GM12878 (cell line): Measurements from ENCODE around the gene FHOD3. TPM values are rescaled to one million over a fixed set of nuclear protein-coding genes. Genes with fewer than 3 reads are reported as not detected.
A peak's percentile ranks its signal among the peaks of the same experiment; 100 is the strongest.

Source experiments
- ATAC-seq: fragments of 200-7000 bp; cut with Tn5 transposase; 3 replicates; pipeline ENCODE4 v1.9.1; 2020; ENCODE audit warnings: mild to moderate bottlenecking, moderate library complexity
- BruUV-seq: library from RNA; stranded (reverse); fragments of 400-500 nt; replicated peaks from 2 replicates; lab custom pipeline; 2021; lab: Mats Ljungman, UMichigan
- CTCF ChIA-PET: fragments of 300-600 bp; sonication (Branson Sonifier 250); formaldehyde crosslinking; extraction: SDS; loops from one replicate; lab custom pipeline; 2021; ENCODE audit warnings: inconsistent platforms; lab: Yijun Ruan, JAX
- POLR2A ChIA-PET: fragments of 350-600 bp; formaldehyde crosslinking; extraction: SDS; loops from one replicate; lab custom pipeline; 2021; ENCODE audit warnings: inconsistent platforms; lab: Charles Lee
- RAD21 ChIA-PET: fragments of 300-600 bp; sonication (Branson Sonifier 250); formaldehyde crosslinking; loops from one replicate; lab custom pipeline; 2023; ENCODE audit warnings: antibody characterized with exemption; ENCODE audit not compliant: unreplicated experiment; lab: Charles Lee
- SMC1A ChIA-PET: fragments of 300-600 bp; sonication (Branson Sonifier 250); formaldehyde crosslinking; loops from one replicate; lab custom pipeline; 2023; ENCODE audit not compliant: unreplicated experiment, uncharacterized antibody; lab: Charles Lee
- DNase-seq: peaks from one replicate; pipeline ENCODE4 v3.0.0-alpha.2; 2011; ENCODE audit warnings: low read depth, low spot score
- FAIRE-seq: peaks from 3 replicates; lab custom pipeline; 2011; peaks lifted over from hg19 to GRCh38; lab: Jason Lieb, UNC
- H2AFZ ChIP-seq: 2 replicates; pipeline ENCODE4 v1.6.0; 2011; ENCODE audit warnings: low read depth, low read length, control low read depth; ENCODE audit not compliant: control insufficient read depth
- H3K27ac ChIP-seq: 2 replicates; pipeline ENCODE4 v1.5.1; 2011; ENCODE audit warnings: control low read depth; ENCODE audit not compliant: control insufficient read depth, insufficient read depth
- H3K27me3 ChIP-seq, 2 experiments: replicated peaks in 1 of 2; 2 replicates each; pipeline versions ENCODE4 v1.6.0 to v1.6.1; 2011; ENCODE audit warnings: low read length in 1 of 2; ENCODE audit not compliant: control insufficient read depth in 2 of 2, insufficient read depth in 2 of 2
- H3K36me3 ChIP-seq, 2 experiments: 2 replicates each; pipeline ENCODE4 v1.5.1; 2011; ENCODE audit warnings: low read length in 1 of 2; ENCODE audit not compliant: control insufficient read depth in 2 of 2, insufficient read depth in 2 of 2
- H3K4me1 ChIP-seq: 2 replicates; pipeline ENCODE4 v1.6.1; 2011; ENCODE audit warnings: mild to moderate bottlenecking, low read length, moderate library complexity, mixed read lengths; ENCODE audit not compliant: control insufficient read depth, insufficient read depth
- H3K4me2 ChIP-seq: 2 replicates; pipeline ENCODE4 v1.6.0; 2011; ENCODE audit warnings: control low read depth; ENCODE audit not compliant: control insufficient read depth, insufficient read depth
- H3K4me3 ChIP-seq: fragments of 200-600 bp; sonication (generic); 2 replicates; pipeline ENCODE4 v1.5.1; 2016
- H3K79me2 ChIP-seq: 2 replicates; pipeline ENCODE4 v1.6.0; 2011; ENCODE audit warnings: low read length; ENCODE audit not compliant: control insufficient read depth, insufficient read depth
- H3K9ac ChIP-seq: 2 replicates; pipeline ENCODE4 v1.8.0; 2011; ENCODE audit warnings: low read length, control low read depth, mixed read lengths; ENCODE audit not compliant: control insufficient read depth, insufficient read depth
- H3K9me3 ChIP-seq: replicated peaks from 3 replicates; pipeline ENCODE4 v1.5.1; 2011; ENCODE audit warnings: mild to moderate bottlenecking, low read length; ENCODE audit not compliant: control insufficient read depth, insufficient read depth
- H4K20me1 ChIP-seq: 2 replicates; pipeline ENCODE4 v1.6.0; 2011; ENCODE audit not compliant: control insufficient read depth, insufficient read depth
- BCL11A ChIP-seq: IDR thresholded peaks from 2 replicates; pipeline ENCODE4 v1.6.1; 2011; ENCODE audit warnings: low read depth, low read length
- BMI1 ChIP-seq: fragments of 450-650 bp; IDR thresholded peaks from 2 replicates; pipeline ENCODE4 v1.6.1; 2016; ENCODE audit warnings: mild to moderate bottlenecking, moderate library complexity, borderline replicate concordance
- EGR1 ChIP-seq, 2 experiments: IDR thresholded peaks; 1 replicate in 1 of 2; 2 replicates in 1 of 2; pipeline ENCODE4 v1.6.1; 2011 to 2012; ENCODE audit warnings: low read depth in 2 of 2, low read length in 2 of 2, borderline replicate concordance in 1 of 2, mild to moderate bottlenecking in 1 of 2, moderate library complexity in 1 of 2
- GATAD2B ChIP-seq: fragments of 450-650 bp; conservative IDR thresholded peaks from 2 replicates; pipeline ENCODE4 v1.6.1; 2017; ENCODE audit warnings: low read depth, mild to moderate bottlenecking, moderate library complexity
- IKZF2 ChIP-seq, 2 experiments: fragments of 450-650 bp; IDR thresholded peaks; 2 replicates each; pipeline ENCODE4 v1.6.1; 2017; ENCODE audit warnings: mild to moderate bottlenecking in 2 of 2, moderate library complexity in 2 of 2
- JUND ChIP-seq: IDR thresholded peaks from 2 replicates; pipeline ENCODE4 v1.6.1; 2012; ENCODE audit warnings: low read depth, mild to moderate bottlenecking, low read length, improper control_type of control experiment, moderate library complexity
- MTA2 ChIP-seq: fragments of 450-650 bp; IDR thresholded peaks from 2 replicates; pipeline ENCODE4 v1.6.1; 2016; ENCODE audit warnings: low read depth, mild to moderate bottlenecking, moderate library complexity
- MYB ChIP-seq: fragments of 150-350 bp; IDR thresholded peaks from 2 replicates; pipeline ENCODE4 v1.6.1; 2014; ENCODE audit warnings: mild to moderate bottlenecking, low read depth, low read length, borderline replicate concordance
- NFYB ChIP-seq: IDR thresholded peaks from 2 replicates; pipeline ENCODE4 v1.6.1; 2011; ENCODE audit warnings: low read depth, mild to moderate bottlenecking, low read length, improper control_type of control experiment, moderate library complexity; ENCODE audit not compliant: insufficient read depth
- RFX5 ChIP-seq: IDR thresholded peaks from 2 replicates; pipeline ENCODE4 v1.6.1; 2011; ENCODE audit warnings: low read depth, low read length, improper control_type of control experiment
- SMAD1 ChIP-seq: fragments of 450-650 bp; IDR thresholded peaks from 2 replicates; pipeline ENCODE4 v1.6.1; 2018; ENCODE audit warnings: mild to moderate bottlenecking, low read depth; ENCODE audit not compliant: partially characterized antibody
- SREBF2 ChIP-seq: IDR thresholded peaks from 2 replicates; pipeline ENCODE4 v1.6.1; 2012; ENCODE audit warnings: mild to moderate bottlenecking, low read length
- SRF ChIP-seq, 2 experiments: IDR thresholded peaks; 2 replicates each; pipeline ENCODE4 v1.6.1; 2011; ENCODE audit warnings: low read depth in 2 of 2, low read length in 2 of 2, mild to moderate bottlenecking in 1 of 2, moderate library complexity in 1 of 2
- WRNIP1 ChIP-seq: IDR thresholded peaks from 2 replicates; pipeline ENCODE4 v1.6.1; 2011; ENCODE audit warnings: low read depth, low read length, improper control_type of control experiment, borderline replicate concordance
- WGBS: methylation state at CpG from one replicate; pipeline ENCODE4 v1.1.6; 2016; ENCODE audit warnings: low lambda C conversion rate; ENCODE audit not compliant: insufficient replicate concordance, insufficient coverage; ENCODE audit errors: missing lambda C conversion rate; 5-methylcytosine and 5-hydroxymethylcytosine counted together
- in situ Hi-C: fragments of 300-500 bp; cut with MboI; formaldehyde crosslinking; loops from 9 replicates; pipeline ENCODE4 v1.14.3; 2018; ENCODE audit warnings: mixed read lengths
- intact Hi-C: fragments of 100-400 bp; cut with micrococcal nuclease; formaldehyde crosslinking; loops from one replicate; pipeline ENCODE4 v1.14.2; 2022; ENCODE audit not compliant: unreplicated experiment
- polyA plus RNA-seq, 11 experiments: library from polyadenylated mRNA; depleted of rRNA in 4 of 11; unstranded in 6 of 11; stranded (reverse) in 5 of 11; fragments of >200 nt; fragmentation: Nextera tagmentation in 4 of 11; fragmentation: Illumina TruSeq in 1 of 11; extraction: Ambion mirVana in 4 of 11; extraction: Trizol in 1 of 11; gene quantifications; 1 replicate in 1 of 11; 2 replicates in 10 of 11; pipeline versions ENCODE4 v1.2.1 to v1.2.3, GENCODE V29; 2011 to 2016; ENCODE audit warnings: inconsistent platforms in 2 of 11, missing spikeins in 2 of 11, low read depth in 1 of 11
- total RNA-seq, 4 experiments: library from RNA; depleted of rRNA in 3 of 4; stranded (reverse); fragments of >200 nt in 3 of 4; fragmentation: Illumina TruSeq in 1 of 4; extraction: Trizol in 1 of 4; gene quantifications; 2 replicates each; pipeline versions ENCODE4 v1.2.1 to v1.2.3, GENCODE V29; 2013 to 2021
- TF ChIP-seq, protein P1 (sequence below): fragments of 450-650 bp; formaldehyde crosslinking; IDR thresholded peaks from 2 replicates; pipeline ENCODE4 v1.5.0; 2022; ENCODE audit warnings: mild to moderate bottlenecking, missing genetic modification characterization
- TF ChIP-seq, protein P2 (sequence below): fragments of 450-650 bp; IDR thresholded peaks from 2 replicates; pipeline ENCODE4 v1.6.1; 2017; ENCODE audit warnings: antibody characterized with exemption, mild to moderate bottlenecking, moderate library complexity

The FHOD3 gene
- total and polyA plus RNA-seq, 10 of the 15 experiments (the other 5 are each of a cell fraction or from before 2014, with no cell fraction given) = 0.77 to 26.7 (median 10.4) TPM

DNA sequence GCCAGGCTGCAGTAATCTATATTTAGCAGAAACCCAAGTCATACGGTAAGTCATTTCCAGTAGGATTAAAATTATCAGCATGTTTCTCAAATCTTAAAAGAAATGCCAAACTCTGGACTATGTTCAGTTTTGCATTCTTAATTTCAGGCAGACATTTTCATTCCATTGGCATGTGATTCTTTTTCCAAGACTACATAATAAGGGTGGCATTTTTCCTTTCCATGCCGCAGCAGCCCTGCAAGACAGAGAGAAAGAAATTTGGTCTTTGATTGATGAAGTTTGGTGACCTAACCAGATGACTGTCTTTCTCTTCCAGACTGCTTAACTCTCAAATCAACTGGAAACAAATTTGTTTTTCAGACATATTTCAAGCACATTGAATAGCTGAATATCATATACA lies 118.1 kb downstream of the FHOD3 start:
- CTCF ChIA-PET = interaction anchor here (0.8 to 8.7 kb wide), 2 partner anchors 7 to 33 kb away, joined by 3 to 107 read pairs; no protein-coding TSS in a partner anchor
- TSS peak; percentile 20 for BruUV-seq
- no peak overlapping the region for H3K9ac ChIP-seq
- DNase-seq (no peak), FAIRE-seq (no peak), ATAC-seq (no peak)
- RAD21 ChIA-PET = no interaction called here
- H4K20me1 ChIP-seq = no peaks in the 10 kb centered on the region
- TF ChIP-seq SRF (IDR thresholded peaks at IDR 0.05; ENCODE audit: low read depth in 2 of 2, low read length in 2 of 2) (no peak), GATAD2B (no peak), NFYB (no peak), IKZF2 (IDR thresholded peaks at IDR 0.05) (no peak), WRNIP1 (no peak), JUND (no peak), BMI1 (no peak), BCL11A (no peak), SMAD1 (no peak), EGR1 (IDR thresholded peaks at IDR 0.05; ENCODE audit: borderline replicate concordance in 1 of 2, low read depth in 2 of 2, low read length in 2 of 2) (no peak), RFX5 (no peak), MTA2 (no peak), SREBF2 (no peak), MYB (no peak)
- TF ChIP-seq, protein P1, sequence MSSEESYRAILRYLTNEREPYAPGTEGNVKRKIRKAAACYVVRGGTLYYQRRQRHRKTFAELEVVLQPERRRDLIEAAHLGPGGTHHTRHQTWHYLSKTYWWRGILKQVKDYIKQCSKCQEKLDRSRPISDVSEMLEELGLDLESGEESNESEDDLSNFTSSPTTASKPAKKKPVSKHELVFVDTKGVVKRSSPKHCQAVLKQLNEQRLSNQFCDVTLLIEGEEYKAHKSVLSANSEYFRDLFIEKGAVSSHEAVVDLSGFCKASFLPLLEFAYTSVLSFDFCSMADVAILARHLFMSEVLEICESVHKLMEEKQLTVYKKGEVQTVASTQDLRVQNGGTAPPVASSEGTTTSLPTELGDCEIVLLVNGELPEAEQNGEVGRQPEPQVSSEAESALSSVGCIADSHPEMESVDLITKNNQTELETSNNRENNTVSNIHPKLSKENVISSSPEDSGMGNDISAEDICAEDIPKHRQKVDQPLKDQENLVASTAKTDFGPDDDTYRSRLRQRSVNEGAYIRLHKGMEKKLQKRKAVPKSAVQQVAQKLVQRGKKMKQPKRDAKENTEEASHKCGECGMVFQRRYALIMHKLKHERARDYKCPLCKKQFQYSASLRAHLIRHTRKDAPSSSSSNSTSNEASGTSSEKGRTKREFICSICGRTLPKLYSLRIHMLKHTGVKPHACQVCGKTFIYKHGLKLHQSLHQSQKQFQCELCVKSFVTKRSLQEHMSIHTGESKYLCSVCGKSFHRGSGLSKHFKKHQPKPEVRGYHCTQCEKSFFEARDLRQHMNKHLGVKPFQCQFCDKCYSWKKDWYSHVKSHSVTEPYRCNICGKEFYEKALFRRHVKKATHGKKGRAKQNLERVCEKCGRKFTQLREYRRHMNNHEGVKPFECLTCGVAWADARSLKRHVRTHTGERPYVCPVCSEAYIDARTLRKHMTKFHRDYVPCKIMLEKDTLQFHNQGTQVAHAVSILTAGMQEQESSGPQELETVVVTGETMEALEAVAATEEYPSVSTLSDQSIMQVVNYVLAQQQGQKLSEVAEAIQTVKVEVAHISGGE (CRISPR knock-in tag) = no peak
- TF ChIP-seq, protein P2, sequence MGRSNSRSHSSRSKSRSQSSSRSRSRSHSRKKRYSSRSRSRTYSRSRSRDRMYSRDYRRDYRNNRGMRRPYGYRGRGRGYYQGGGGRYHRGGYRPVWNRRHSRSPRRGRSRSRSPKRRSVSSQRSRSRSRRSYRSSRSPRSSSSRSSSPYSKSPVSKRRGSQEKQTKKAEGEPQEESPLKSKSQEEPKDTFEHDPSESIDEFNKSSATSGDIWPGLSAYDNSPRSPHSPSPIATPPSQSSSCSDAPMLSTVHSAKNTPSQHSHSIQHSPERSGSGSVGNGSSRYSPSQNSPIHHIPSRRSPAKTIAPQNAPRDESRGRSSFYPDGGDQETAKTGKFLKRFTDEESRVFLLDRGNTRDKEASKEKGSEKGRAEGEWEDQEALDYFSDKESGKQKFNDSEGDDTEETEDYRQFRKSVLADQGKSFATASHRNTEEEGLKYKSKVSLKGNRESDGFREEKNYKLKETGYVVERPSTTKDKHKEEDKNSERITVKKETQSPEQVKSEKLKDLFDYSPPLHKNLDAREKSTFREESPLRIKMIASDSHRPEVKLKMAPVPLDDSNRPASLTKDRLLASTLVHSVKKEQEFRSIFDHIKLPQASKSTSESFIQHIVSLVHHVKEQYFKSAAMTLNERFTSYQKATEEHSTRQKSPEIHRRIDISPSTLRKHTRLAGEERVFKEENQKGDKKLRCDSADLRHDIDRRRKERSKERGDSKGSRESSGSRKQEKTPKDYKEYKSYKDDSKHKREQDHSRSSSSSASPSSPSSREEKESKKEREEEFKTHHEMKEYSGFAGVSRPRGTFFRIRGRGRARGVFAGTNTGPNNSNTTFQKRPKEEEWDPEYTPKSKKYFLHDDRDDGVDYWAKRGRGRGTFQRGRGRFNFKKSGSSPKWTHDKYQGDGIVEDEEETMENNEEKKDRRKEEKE = no peak
- H3K9me3 ChIP-seq = no peaks in the 10 kb centered on the region
- H3K79me2 ChIP-seq = no peaks in the 10 kb centered on the region
- no peak overlapping the region for H3K27ac ChIP-seq
- H3K36me3 ChIP-seq = no peaks in the 10 kb centered on the region
- H2AFZ ChIP-seq = no peak overlapping the region
- SMC1A ChIA-PET = interaction anchor here (1.3 to 50.9 kb wide), 4 partner anchors 10 to 156 kb away, joined by 3 to 1180 read pairs (median 140); no protein-coding TSS in a partner anchor
- H3K4me2 ChIP-seq = no peak overlapping the region
- no peaks in the 10 kb centered on the region for H3K4me1 ChIP-seq
- WGBS = 74% methylated on average over 2 of the region's 2 CpGs
- in situ Hi-C loops (no loop called here), intact Hi-C loops (loop anchor here (10.0 kb wide), 1 partner anchor 249 kb away; no protein-coding TSS in a partner anchor)
- H3K27me3 ChIP-seq = no peaks in the 10 kb centered on the region
- POLR2A ChIA-PET = no interaction called here
- no peak overlapping the region for H3K4me3 ChIP-seq
